GM23338 (cell line): ENCODE measurements around the gene PAX5. TPM values are rescaled to one million over a fixed set of nuclear protein-coding genes. Genes with fewer than 3 reads are reported as not detected.

Experiments
- ATAC-seq: fragments of 200-7000 bp; cut with Tn5 transposase; 3 replicates; pipeline ENCODE4 v1.9.1; 2020
- DNase-seq: peaks from one replicate; pipeline ENCODE4 v3.0.0-alpha.2; 2015; ENCODE audit warnings: low spot score
- H2AFZ ChIP-seq: fragments of 200-600 bp; sonication (generic); 2 replicates; pipeline ENCODE4 v1.8.0; 2016; ENCODE audit warnings: antibody characterized with exemption, mild to moderate bottlenecking, moderate library complexity
- H3F3A ChIP-seq: fragments of 200-600 bp; sonication (generic); replicated peaks from 2 replicates; pipeline ENCODE4 v1.8.0; 2017; ENCODE audit warnings: antibody characterized with exemption, mixed run types, low read depth
- H3K27ac ChIP-seq: fragments of 200-600 bp; sonication (generic); 2 replicates; pipeline ENCODE4 v1.6.1; 2016; ENCODE audit warnings: low read depth
- H3K27me3 ChIP-seq: fragments of 200-600 bp; sonication (generic); 2 replicates; pipeline ENCODE4 v1.8.0; 2016; ENCODE audit warnings: mild to moderate bottlenecking, mixed run types, moderate library complexity; ENCODE audit not compliant: insufficient read depth
- H3K36me3 ChIP-seq: fragments of 200-600 bp; sonication (generic); 2 replicates; pipeline ENCODE4 v1.8.0; 2016; ENCODE audit warnings: mild to moderate bottlenecking; ENCODE audit not compliant: insufficient read depth
- H3K4me1 ChIP-seq: fragments of 200-600 bp; sonication (generic); 2 replicates; pipeline ENCODE4 v1.8.0; 2016; ENCODE audit warnings: mild to moderate bottlenecking, moderate library complexity; ENCODE audit not compliant: insufficient read depth
- H3K4me2 ChIP-seq: fragments of 200-600 bp; sonication (generic); 2 replicates; pipeline ENCODE4 v1.7.1; 2017; ENCODE audit warnings: mixed run types
- H3K4me3 ChIP-seq: fragments of 200-600 bp; sonication (generic); 2 replicates; pipeline ENCODE4 v1.6.1; 2016; ENCODE audit warnings: mixed run types
- H3K79me2 ChIP-seq: fragments of 200-600 bp; sonication (generic); replicated peaks from 2 replicates; pipeline ENCODE4 v1.8.0; 2017; ENCODE audit warnings: mild to moderate bottlenecking; ENCODE audit not compliant: insufficient read depth
- H3K9me2 ChIP-seq: fragments of 200-600 bp; sonication (generic); 2 replicates; pipeline ENCODE4 v1.8.0; 2017; ENCODE audit not compliant: insufficient read depth
- H4K20me1 ChIP-seq: fragments of 200-600 bp; sonication (generic); replicated peaks from 2 replicates; pipeline ENCODE4 v1.8.0; 2017; ENCODE audit warnings: mild to moderate bottlenecking; ENCODE audit not compliant: insufficient read depth
- H3K27ac Mint-ChIP-seq: 2 replicates; pipeline ENCODE4 v1.8.0; 2020; ENCODE audit warnings: inconsistent platforms, mild to moderate bottlenecking, moderate library complexity, mixed read lengths
- H3K27me3 Mint-ChIP-seq: 3 replicates; pipeline ENCODE4 v1.8.0; 2022; ENCODE audit warnings: low read depth, mild to moderate bottlenecking, moderate library complexity, mixed read lengths, inconsistent platforms; ENCODE audit not compliant: insufficient read depth, poor library complexity
- H3K36me3 Mint-ChIP-seq: 3 replicates; pipeline ENCODE4 v1.8.0; 2021; ENCODE audit warnings: low read depth, mild to moderate bottlenecking, inconsistent platforms, moderate library complexity, mixed read lengths
- H3K4me1 Mint-ChIP-seq: 3 replicates; pipeline ENCODE4 v1.8.0; 2020; ENCODE audit warnings: mild to moderate bottlenecking, inconsistent platforms, mixed read lengths
- H3K4me3 Mint-ChIP-seq: 3 replicates; pipeline ENCODE4 v1.8.0; 2021; ENCODE audit warnings: moderate library complexity, mild to moderate bottlenecking, inconsistent platforms, mixed read lengths
- H3K9me3 Mint-ChIP-seq: 3 replicates; pipeline ENCODE4 v1.8.0; 2020; ENCODE audit warnings: moderate library complexity, mild to moderate bottlenecking, inconsistent platforms, mixed read lengths
- CREB1 ChIP-seq: fragments of 250-450 bp; sonication (Bioruptor Pico); IDR thresholded peaks from 2 replicates; pipeline ENCODE4 v1.5.0; 2020; ENCODE audit warnings: low read depth, mild to moderate bottlenecking, moderate library complexity
- CTCF ChIP-seq, 2 experiments: fragments of 200-600 bp in 1 of 2; sonication (generic) in 1 of 2; conservative IDR thresholded peaks; 2 replicates each; pipeline versions ENCODE4 v1.5.1 to v1.6.1; 2016 to 2017; ENCODE audit warnings: antibody characterized with exemption in 2 of 2, low read depth in 2 of 2, mild to moderate bottlenecking in 2 of 2, moderate library complexity in 1 of 2
- ETS1 ChIP-seq: IDR thresholded peaks from 2 replicates; pipeline ENCODE4 v1.6.1; 2016; ENCODE audit warnings: antibody characterized with exemption
- EZH2 ChIP-seq: fragments of 200-600 bp; sonication (generic); IDR thresholded peaks from one replicate; pipeline ENCODE4 v1.8.0; 2017; ENCODE audit warnings: antibody characterized with exemption, mild to moderate bottlenecking, low read depth; ENCODE audit not compliant: unreplicated experiment
- EZH2phosphoT487 ChIP-seq: fragments of 200-600 bp; sonication (generic); IDR thresholded peaks from one replicate; pipeline ENCODE4 v1.8.1; 2018; ENCODE audit warnings: antibody characterized with exemption; ENCODE audit not compliant: unreplicated experiment
- JUNB ChIP-seq: IDR thresholded peaks from one replicate; pipeline ENCODE4 v1.6.1; 2016; ENCODE audit warnings: antibody characterized with exemption; ENCODE audit not compliant: unreplicated experiment
- NANOG ChIP-seq: IDR thresholded peaks from 2 replicates; pipeline ENCODE4 v1.6.1; 2016; ENCODE audit warnings: antibody characterized with exemption, borderline replicate concordance
- POLR2AphosphoS5 ChIP-seq: IDR thresholded peaks from 2 replicates; pipeline ENCODE4 v1.6.1; 2016; ENCODE audit warnings: antibody characterized with exemption, low read depth
- REST ChIP-seq: IDR thresholded peaks from one replicate; pipeline ENCODE4 v1.6.1; 2018; ENCODE audit warnings: antibody characterized with exemption; ENCODE audit not compliant: unreplicated experiment
- STAT1 ChIP-seq: IDR thresholded peaks from one replicate; pipeline ENCODE4 v1.6.1; 2016; ENCODE audit warnings: antibody characterized with exemption; ENCODE audit not compliant: unreplicated experiment
- ZNF114 ChIP-seq: fragments of 250-450 bp; sonication (Bioruptor Pico); IDR thresholded peaks from 2 replicates; pipeline ENCODE4 v1.5.0; 2020; ENCODE audit warnings: mild to moderate bottlenecking, moderate library complexity
- ZNF331 ChIP-seq: fragments of 250-450 bp; sonication (Bioruptor Pico); IDR thresholded peaks from 2 replicates; pipeline ENCODE4 v1.5.0; 2020; ENCODE audit warnings: low read depth, mild to moderate bottlenecking, moderate library complexity
- ZNF462 ChIP-seq: fragments of 250-450 bp; sonication (Bioruptor Pico); IDR thresholded peaks from 2 replicates; pipeline ENCODE4 v1.5.0; 2020; ENCODE audit warnings: mild to moderate bottlenecking, moderate library complexity
- polyA plus RNA-seq: library from polyadenylated mRNA; unstranded; fragments of >200 nt; fragmentation: Nextera tagmentation; extraction: Ambion mirVana; gene quantifications from 2 replicates; pipeline ENCODE4 v1.2.1, GENCODE V29; 2016
- total RNA-seq: library from RNA; depleted of rRNA; stranded (reverse); fragments of >200 nt; shearing (Covaris generic); gene quantifications from 2 replicates; pipeline ENCODE4 v1.2.3, GENCODE V29; 2014

The PAX5 gene
- total and polyA plus RNA-seq, 2 experiments from 2014 or later: 0.17 to 0.60 TPM

- Histone ChIP-seq H3K79me2 (no peaks in the 10 kb centered on the region), H3F3A (no peaks in the 10 kb centered on the region), H3K4me3 (no peak overlapping the region), H3K27ac (no peak overlapping the region), H4K20me1 (no peaks in the 10 kb centered on the region), H3K4me1 (no peaks in the 10 kb centered on the region), H3K9me2 (no peaks in the 10 kb centered on the region), H3K36me3 (no peaks in the 10 kb centered on the region), H3K4me2 (no peak overlapping the region), H2AFZ (no peak overlapping the region), H3K27me3 (no peaks in the 10 kb centered on the region)
- DNase-seq: no peak
- TF ChIP-seq ETS1 (no peak), CREB1 (CRISPR knock-in tag) (no peak), ZNF462 (CRISPR knock-in tag) (no peak), EZH2 (no peak), POLR2AphosphoS5 (no peak), ZNF331 (no peak), STAT1 (no peak), NANOG (no peak), REST (no peak), ZNF114 (CRISPR knock-in tag) (no peak), JUNB (no peak), CTCF (conservative IDR thresholded peaks at IDR 0.05; ENCODE audit: low read depth in 2 of 2) (no peak), EZH2phosphoT487 (no peak)
- H3K9me3 Mint-ChIP-seq: no peaks in the 10 kb centered on the region
- no peak for ATAC-seq
- H3K27me3 Mint-ChIP-seq: peaks cover 2% of the 10 kb centered on the region
- no peaks in the 10 kb centered on the region; the same call in 2 of the 3 replicates for H3K4me1 Mint-ChIP-seq
- no peak overlapping the region for H3K4me3 Mint-ChIP-seq
- no peaks in the 10 kb centered on the region for H3K36me3 Mint-ChIP-seq
- no peak overlapping the region for H3K27ac Mint-ChIP-seq
Measured at GRCh38 chr9:36882594-36882993, 151.5 kb downstream of the PAX5 start.
